GM19239 (cell line): ENCODE measurements around the gene GSKIP.
A peak's percentile ranks its signal among the peaks of the same experiment; 100 is the strongest.

Experiments used
- DNase-seq: peaks from one replicate; pipeline ENCODE4 v3.0.0; 2011; ENCODE audit warnings: low spot score; ENCODE audit not compliant: insufficient read length
- FAIRE-seq: peaks from 2 replicates; lab custom pipeline; 2011; peaks lifted over from hg19 to GRCh38; lab: Jason Lieb, UNC

The GSKIP gene

DNA sequence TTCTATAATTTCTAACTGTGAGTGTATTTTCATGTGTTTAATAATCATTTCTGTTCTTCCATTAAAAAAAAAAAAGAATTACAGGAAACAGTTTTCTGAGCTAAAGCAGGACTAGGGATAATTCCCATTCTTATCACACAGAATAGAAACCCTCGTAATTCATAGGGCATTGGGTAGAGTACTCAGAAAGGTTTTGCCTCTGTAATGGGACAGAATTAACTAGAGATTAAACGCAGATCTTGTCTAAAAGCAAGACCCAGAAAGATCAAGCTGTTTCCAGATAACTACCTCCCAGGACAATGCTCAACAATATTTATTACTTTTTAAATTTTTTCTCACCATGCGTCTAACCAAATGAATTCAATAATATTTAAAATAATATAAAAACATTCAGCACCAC, 10.2 kb downstream of the GSKIP start:
- DNase-seq (no peak), FAIRE-seq (no peak)

GRCh38 chr14:96376093-96376492, 12.8 kb downstream of the GSKIP start:
- DNase-seq (no peak), FAIRE-seq (no peak)

DNA sequence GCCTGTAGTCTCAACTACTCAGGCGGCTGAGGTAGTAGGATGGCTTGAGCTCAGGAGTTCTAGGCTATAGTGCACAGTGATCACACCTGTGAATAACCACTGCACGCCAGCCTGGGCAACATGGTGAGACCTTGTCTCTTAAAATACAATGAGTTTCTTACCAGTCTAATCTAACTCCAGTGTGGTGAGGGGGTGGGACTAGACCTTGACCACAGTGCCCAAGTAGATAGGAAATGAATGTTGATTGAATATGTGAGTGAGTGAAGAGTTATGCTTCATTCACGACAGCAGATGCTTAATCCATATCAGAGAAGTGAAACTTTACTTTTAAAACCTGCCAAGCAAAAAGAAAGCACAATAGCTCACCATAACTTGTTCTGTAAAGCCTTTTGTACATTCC, 17.4 kb downstream of the GSKIP start:
- FAIRE-seq = peak; percentile 52
- DNase-seq = no peak

DNA sequence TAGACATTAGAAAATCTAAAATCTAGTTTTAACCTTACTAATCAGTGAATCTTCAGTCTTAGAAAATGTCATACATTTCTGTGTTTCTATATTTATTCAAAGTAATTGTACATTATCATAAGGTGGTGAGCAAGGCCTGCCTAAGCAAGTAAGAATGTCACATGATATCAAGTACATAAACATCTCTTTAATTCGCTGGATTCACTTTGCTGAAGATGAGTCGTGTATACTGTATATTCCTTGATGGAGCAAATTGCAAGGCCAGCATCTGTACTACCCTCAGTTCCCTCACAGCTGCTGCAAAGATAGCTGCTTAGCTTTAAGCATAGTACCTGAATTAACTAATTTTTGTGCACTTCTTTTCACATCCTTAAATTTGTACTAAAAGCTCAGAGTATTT, 20.1 kb downstream of the GSKIP start:
- FAIRE-seq (no peak), DNase-seq (no peak)

- no peak for FAIRE-seq
- no peak for DNase-seq
Observed at GRCh38 chr14:96384053-96384452, 20.7 kb downstream of the GSKIP start.

- DNase-seq = no peak
- no peak for FAIRE-seq
Observed at GRCh38 chr14:96384740-96385139, 21.4 kb downstream of the GSKIP start.

DNA sequence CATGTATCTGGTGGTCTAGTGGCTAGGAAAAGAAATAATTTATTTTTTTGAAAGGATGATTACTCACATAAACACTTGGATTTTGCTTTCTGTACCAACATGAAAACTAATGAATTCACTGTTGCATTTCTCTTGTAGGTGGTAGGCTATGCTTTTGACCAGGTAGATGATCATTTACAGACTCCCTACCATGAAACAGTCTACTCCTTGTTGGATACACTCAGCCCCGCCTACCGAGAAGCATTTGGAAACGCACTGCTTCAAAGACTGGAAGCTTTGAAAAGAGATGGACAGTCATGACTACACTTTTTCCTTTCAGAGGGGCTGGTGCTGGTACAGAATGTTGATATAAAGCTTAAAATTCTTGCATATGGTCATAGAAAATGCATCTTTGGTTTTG, 22.1 kb downstream of the GSKIP start:
- DNase-seq (no peak), FAIRE-seq (no peak)

DNA sequence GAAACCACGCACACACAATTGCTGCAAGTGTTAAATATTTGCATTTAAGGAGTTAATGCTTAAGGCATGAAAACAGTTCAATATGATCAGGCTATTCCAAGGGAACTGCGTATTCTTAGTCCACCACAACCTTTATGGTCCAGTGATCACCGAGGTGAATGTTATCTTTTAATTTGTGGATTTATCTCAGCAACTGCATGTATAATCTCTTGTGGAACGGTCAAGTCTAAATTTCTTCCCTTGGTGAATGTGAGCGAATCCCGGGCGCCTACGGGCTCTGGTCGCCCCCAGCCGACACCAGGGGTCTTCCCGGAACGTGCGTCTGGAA, 27.6 kb downstream of the GSKIP start:
- DNase-seq (no peak), FAIRE-seq (no peak)

DNA sequence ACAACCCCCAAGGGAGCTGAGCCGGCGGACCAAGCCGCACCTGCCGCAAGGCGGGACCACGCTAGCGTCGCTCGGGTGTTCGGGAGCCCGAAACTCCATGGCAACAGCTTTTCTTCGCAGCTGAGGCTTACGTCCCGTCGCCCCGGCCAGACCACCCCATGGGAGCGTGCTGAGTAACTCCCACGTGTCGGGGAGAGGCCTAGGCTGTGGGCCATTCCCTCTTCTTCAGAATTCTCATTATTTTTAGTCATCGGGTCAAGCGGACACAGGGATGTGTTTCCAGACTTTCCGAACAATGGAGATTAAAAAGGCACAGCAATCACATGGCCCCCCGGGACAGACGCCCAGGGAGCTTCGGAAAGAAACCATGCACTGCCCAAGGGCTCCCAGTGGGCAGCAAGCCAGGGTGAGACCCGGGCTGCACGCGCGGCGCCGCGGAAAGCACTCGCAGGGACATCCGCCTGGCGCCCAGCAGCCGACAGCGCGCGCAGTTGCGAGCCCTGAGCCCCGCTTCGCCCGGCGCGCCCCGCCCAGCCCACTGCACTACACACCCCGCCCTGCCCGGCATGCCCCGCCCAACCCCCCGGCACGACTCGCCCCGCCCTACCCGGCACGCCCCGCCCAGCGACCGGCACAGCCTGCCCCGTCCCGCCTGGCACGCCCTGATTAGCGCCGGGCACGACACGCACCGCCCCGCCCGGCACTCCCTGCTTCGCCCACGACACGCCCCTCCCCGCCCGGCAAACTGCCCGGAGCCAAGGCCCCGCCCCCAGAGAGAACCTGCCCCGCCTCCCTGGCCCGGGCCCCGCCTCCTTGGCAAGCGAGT, 28.2 kb downstream of the GSKIP start:
- FAIRE-seq = peak; percentile 85
- peak; percentile 87 for DNase-seq

DNA sequence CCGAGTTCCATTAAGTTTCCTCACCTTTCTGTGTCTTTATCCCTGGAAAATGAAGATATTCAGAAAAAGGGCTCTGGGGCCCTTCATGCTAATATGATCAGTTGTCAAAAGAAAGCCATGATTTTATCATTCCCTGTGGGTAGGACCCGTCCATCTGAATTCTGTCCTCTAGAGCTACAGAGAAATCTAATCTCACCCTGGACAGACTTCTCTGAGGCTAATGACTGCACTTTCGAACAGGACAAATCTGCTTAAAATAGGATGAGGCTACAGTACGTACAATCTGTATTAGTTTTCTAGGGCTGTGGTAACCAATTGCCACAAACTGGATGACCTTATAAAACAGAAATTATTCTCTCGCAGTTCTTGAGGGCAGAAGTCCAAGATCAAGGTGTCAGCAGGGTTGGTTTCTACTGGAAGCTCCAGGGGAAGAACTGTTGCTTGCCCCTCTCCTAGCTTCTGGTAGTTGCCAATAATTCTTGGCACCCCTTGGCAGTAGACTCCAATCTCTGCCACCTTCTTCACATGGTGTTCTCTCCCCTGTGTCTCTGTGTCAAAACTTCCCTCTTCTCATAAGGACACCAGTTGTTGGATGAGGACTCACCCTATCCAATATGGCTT, 29.9 kb downstream of the GSKIP start:
- no peak for FAIRE-seq
- DNase-seq = no peak

DNA sequence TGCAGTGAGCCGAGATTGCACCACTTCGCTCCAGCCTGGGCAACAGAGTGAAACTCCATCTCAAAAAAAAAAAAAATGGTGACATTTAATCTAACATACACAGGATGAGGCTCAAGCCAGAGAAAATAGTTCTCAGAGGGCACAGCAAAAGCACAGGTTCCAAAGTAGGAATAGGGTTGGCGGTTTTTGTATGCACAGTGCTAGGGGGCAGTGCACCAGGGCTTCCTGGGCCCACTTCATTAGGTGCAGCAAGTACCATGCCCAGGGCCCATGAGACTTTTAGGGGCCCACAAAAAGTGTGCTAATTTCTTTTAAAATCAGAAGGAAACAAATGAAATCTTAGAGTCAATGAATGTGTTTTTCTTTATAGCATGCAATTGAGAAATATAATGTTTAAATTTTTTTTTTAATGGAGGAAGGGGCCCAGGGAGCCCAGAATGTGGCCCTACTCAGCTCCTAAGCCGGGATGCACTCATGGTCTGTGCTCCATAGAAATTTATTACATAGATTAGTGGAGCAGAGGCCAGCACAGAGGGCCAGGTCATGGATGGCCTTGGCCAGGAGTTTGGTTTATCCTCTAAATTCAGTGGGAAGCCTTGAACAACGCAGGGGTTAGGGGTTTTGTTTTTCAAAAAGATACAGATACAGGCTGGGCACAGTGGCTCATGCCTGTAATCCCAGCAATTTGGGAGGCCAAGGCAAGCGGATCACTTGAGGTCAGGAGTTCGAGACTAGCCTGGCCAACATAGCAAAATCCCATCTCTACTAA, 30.9 kb downstream of the GSKIP start:
- no peak for DNase-seq
- FAIRE-seq = no peak

- DNase-seq (no peak), FAIRE-seq (no peak)
Observed at GRCh38 chr14:96398432-96398831, 35.1 kb downstream of the GSKIP start.

DNA sequence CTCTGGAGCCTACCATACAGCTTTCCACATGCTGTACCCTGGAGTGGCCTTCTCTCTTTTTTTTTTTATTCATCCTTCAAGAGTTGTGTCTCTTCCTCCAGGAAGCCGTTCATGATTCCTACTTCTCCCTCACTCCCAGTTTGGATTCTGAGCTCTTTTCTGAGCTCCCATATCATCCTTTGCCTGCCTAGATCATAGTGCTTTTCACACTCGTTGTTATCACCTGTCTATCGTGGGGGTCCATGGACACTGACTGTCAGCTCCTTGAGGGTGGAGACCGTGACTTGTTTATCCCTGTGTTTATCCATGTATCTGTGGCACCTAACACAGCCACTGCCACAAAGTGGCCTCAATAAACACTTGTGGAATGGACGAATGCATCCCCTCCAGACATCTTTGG, 35.6 kb downstream of the GSKIP start:
- DNase-seq (no peak), FAIRE-seq (no peak)

- DNase-seq = no peak
- no peak for FAIRE-seq
Observed at GRCh38 chr14:96399405-96399804, 36.1 kb downstream of the GSKIP start.

DNA sequence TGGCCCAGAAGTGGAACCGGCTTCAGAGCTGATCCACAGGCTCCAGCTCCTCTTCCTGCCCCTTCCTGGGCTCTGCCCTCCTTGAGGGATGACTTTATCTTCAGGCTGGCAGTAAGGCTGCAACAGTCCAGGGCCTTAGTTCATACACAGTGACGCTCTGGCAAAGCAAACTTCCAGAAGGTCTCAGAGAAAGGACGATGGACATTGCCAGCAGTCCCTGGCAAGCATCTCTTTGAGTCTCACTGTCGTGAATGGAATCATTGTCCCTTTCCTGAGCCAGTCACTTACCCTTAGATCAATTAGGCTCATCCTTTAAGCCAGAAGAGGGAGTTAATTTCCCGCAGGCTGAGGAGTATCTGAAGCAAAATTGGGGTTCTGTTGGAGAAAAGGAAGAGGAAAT, 37.2 kb downstream of the GSKIP start:
- no peak for DNase-seq
- FAIRE-seq = no peak

DNA sequence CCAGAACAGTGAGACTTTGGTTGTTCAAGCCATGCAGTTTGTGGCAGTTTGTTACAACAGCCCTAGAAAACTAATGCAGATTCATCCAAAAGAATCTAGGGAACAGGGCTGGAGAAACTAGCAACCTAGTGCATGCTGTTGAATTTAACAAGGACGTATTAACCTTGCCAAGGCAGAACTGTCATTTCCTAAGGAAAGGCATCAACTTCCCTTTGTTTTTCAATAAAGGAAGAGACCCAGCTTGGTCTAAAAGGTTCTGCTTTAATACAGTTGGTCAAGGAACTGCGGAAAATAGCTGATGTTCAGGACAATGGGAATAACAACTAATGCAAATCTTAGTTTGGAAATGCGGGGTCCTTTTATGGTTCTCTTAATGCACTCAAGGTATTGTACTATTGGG, 40.1 kb downstream of the GSKIP start:
- FAIRE-seq (no peak), DNase-seq (no peak)

GRCh38 chr14:96405677-96406076, 42.4 kb downstream of the GSKIP start:
- DNase-seq = no peak
- FAIRE-seq = no peak

- FAIRE-seq (no peak), DNase-seq (no peak)
Observed at GRCh38 chr14:96407935-96408570, 44.7 kb downstream of the GSKIP start.

DNA sequence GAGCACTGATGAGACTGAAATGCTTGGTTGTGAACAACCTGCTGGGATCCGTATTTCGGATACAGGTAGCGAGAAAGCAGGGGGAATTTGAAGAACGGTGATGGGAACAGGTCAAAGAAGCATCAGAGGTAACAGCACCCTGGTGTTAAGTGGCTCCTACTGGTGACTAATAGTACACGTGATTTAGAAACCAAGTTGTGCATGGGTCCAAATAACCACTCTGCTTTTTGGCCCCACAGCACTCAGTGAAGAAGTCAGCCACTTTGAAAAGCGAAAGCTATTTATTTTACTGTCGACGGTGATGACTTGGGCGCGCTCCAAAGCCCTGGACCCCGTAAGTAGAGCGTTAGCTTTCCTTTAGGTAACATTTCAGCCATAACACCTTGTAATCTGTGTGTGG, 45.3 kb downstream of the GSKIP start:
- FAIRE-seq (no peak), DNase-seq (no peak)

DNA sequence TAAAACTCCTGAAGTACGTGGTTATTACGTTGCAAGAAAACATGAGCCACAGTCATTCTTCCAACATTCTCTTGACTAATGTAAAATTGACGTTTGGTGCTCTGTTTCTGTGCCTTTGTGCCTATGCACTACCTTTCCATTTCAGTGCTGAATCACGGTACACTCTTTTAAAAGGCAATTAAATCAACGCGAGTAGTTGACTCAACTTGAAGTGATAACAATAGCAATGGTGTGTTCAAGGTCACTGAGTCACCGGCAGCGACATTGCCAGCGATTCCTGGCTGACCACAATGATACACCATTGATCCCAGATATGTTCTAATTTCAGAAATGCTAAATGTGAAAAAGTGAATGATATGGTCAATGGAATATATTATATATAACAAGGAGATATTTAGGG, 46.4 kb downstream of the GSKIP start:
- no peak for FAIRE-seq
- DNase-seq = no peak

DNA sequence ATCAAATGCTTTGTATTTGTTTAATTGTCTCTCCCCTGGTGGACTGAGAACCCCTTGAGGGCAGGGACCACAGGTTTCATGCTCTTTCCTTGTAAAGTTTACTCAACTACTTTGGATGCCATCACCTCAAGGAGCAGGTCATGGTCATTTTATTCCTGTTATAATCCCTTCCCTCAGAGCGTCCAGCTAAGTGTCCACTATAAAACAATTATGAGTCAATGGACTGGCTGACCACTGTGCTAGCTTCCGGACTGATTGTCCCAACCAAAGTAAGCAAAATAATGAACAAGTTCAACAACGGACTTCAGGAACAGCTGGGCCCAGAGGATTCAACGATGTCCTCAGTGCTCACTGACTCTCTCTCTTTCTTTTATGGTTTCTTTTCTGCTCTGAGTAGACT, 46.8 kb downstream of the GSKIP start:
- DNase-seq = no peak
- no peak for FAIRE-seq
